SK-N-MC (cell line): ENCODE results near the gene GRIA4.

Experiments used
- EZH2 ChIP-seq: fragments of 200-600 bp; sonication (generic); IDR thresholded peaks from one replicate; pipeline ENCODE4 v1.6.1; 2017; ENCODE audit warnings: antibody characterized with exemption
- FOXP2 ChIP-seq: optimal IDR thresholded peaks from 2 replicates; pipeline ENCODE3; 2011; ENCODE audit warnings: mild to moderate bottlenecking, moderate library complexity; ENCODE audit not compliant: insufficient read depth; ENCODE audit errors: extremely low read length, control extremely low read depth
- POLR2AphosphoS5 ChIP-seq: IDR thresholded peaks from 2 replicates; pipeline ENCODE4 v1.6.1; 2012; ENCODE audit warnings: mild to moderate bottlenecking, low read depth, low read length, borderline replicate concordance

GRCh38 chr11:105789579-105790420 lies 179.9 kb downstream of the GRIA4 start:
- no peak for TF ChIP-seq FOXP2
- no peak for TF ChIP-seq EZH2
- no peak for TF ChIP-seq POLR2AphosphoS5
